HG02938 (cell line): ENCODE results near the gene SRGAP3.
A peak's percentile ranks its signal among the peaks of the same experiment; 100 is the strongest.

Experiments
- ATAC-seq: cut with Tn5 transposase; IDR thresholded peaks from one replicate; pipeline ENCODE4 v1.9.1; 2021; ENCODE audit warnings: mild to moderate bottlenecking, moderate library complexity; ENCODE audit not compliant: unreplicated experiment

Gene SRGAP3

DNA sequence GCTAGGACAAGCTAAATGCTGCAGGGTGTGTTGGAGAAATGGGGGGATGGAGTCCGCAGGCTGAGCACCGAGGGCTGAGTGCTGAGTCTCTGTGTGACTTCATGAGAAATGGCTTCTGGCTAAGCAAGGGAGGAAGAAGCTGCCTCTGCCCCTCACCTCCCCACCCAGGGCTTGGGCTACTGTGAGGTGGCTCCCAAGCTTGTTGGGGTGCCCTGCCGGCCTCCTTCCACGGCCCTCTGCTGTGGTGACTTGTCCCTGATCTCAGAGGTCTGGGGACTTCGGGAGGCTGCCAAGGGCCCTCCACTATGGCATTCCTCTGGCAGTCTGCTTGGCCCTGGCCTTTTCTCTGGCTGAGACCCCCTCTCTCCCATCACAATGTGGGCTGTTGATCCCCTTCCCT is 256.1 kb downstream of the SRGAP3 start:
- ATAC-seq: no peak

DNA sequence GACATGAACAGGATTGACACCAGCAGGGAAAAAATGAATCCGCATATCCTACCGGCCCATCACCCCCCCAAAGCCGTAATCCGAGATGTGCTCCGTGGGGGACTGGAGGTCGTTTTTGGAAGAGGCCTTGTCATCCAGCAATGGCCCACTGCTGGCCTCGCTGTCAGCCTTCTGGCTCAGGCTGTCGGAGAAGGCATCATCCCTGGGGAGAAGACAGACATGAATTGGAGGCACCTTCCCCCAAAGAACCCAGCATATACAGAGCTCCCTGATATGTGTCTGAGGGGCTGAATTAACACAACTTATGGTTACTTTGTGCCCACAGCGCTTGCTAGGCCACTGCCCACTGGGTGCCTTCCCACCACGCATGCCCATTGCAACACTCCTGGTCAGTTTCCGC is 256.6 kb downstream of the SRGAP3 start:
- ATAC-seq: no peak

DNA sequence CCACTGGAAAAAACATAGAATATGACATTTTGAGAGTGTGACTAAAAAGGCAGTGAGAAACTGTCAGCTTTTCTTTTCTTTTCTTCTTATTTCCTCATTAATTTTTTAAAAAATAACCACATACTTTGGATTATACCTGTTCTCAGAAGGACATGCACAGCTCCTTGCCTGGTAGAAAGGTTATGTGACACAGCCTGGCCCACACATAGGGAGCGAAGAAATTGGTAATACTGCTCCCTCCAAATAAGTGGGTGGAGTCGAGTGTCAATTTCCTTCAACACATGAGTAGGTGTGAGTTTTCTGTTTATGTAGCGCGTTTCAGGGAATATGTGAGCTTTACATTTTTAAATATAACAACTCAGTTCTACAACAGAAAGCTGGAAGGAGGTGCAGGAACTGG is 257.2 kb downstream of the SRGAP3 start:
- ATAC-seq: no peak

DNA sequence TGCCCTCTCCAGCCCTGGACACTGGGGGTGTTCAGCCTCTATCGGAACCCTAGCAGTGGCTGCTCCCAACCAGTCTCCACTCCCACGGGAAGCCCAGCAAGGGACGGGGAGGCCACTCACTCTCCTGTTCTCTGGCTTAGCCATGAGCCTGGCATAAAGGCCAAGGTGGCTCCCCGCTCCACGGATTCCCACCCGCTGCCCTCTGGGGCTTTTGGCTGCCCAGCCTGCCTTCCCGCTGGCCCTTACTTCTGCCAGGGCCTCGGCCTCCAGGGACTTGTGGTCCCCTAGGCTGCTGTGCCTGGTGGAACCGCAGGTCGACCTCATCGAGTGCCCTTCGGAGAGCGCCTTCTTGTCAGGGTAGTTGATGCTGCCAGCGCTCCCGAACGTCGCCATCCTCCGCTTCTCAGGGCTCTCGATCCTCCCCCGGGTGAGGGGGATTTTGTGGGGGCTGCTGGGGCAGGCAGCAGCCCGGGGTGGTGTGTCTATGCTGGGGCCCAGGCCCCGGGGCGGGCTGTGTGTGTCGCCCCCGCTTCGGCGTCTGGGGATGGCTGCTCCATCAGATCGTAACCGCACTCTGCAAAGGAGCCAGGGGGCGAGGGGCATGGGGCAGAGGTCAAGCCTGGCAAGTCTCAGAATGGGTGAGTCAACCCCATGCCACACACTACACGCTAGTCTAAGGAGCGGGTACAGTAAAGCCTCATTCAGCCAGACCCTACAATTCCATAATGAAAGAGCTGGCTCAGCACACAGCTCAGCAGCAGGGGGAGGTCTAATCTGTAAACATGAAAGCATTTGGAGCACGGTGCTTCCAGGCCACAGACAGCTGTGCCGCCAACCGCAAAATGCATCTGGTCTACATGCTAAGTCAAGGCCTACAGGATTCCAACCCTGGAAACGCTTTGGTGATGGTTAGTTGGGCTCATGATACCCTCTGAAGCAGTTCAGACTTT is 258.9 kb downstream of the SRGAP3 start:
- ATAC-seq: no peak

GRCh38 chr3:8988791-8989558 is 260.5 kb downstream of the SRGAP3 start:
- no peak for ATAC-seq

DNA sequence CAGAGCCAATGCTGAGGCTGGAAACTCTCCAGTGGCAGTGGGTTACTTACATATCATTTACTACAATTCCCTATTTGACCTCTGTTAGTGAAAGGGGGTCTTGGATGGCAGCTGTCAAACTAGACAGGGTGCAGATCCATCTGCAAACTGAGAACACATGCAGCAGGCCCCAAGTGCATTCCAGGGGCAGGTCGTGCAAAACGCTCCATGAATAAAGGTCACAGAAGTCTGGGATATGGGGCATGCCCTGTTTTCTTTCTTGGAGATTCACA is 261.1 kb downstream of the SRGAP3 start:
- ATAC-seq: no peak

DNA sequence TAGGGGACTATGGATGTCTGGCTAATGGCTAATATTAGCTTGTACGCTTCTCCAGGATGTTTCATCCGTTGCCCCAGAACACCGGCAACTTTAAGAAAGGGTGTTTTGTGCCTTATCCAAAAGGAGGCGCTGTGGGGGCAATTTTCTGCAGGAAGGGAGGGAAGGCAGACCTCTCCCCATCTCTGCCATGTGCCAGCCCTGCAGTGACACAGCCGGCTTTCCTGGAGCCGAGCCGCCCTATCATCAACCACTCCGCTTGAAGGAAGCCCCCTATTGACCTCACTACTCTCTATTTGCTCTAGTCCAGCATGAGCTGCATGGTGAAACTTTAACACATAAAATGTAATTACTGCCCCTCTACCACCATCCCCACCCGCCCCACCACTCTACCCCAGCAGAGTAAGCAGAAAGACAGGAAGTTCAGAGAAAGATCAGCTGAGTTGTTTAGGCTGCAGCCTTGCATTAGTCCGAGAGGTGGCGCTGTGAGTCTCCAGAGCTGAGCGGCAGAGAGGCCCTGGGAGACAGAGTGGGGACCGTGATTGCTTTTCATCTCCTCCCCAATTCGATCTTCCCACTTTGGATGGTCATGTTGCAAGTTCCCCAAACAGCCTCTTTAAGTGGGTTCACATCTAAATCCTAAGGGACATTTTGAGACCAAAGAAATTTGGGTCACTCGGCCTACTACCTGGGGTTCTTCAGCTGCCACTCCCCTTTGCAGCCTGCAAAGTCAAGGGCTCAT is 261.6 kb downstream of the SRGAP3 start:
- ATAC-seq: peak; percentile 77

- ATAC-seq: no peak
These were observed 262.2 kb downstream of the SRGAP3 start for GRCh38 chr3:8987226-8987625.

- no peak for ATAC-seq
These were observed 262.7 kb downstream of the SRGAP3 start for GRCh38 chr3:8986741-8987140.

GRCh38 chr3:8985876-8986275 is 263.6 kb downstream of the SRGAP3 start:
- no peak for ATAC-seq

DNA sequence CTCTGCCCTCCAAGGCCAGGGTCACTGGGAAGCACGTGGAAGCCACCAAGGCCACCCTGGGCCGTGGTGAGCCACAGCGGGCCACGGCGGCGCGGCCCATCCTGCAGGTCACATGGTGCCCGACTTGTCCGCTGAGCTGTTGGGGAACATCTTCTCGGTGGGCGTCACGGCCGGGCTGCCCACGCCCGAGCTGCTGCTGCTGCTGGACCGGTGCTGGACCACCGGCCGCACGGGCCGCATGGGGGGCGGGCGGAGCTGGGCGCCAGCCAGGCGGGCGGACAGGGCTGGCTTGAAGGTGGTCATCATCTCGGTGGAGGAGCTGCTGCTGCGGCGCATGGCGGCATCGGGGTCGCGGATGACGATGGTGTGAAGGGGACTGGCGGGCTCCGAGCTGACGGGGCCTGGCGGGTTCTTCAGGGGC is 264.0 kb downstream of the SRGAP3 start:
- no peak for ATAC-seq

DNA sequence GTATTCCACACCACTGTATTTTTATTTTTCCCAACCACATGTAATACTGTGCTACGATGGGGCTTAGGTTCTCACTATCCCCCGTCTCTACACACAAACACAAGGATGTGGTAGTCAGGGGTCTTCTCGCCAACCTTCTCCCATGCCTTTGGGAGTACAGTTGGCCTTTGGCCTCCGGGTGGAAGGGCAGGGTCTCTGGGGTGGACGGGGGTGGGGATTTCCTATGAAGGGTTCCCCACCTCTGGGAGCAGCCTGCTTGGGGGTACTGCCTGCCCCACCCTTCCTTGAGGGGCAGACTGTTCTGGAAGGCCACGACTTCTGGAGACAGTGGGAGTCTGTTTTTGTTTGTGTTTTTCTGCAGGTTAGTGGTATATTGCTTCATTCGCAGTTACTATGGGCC is 264.9 kb downstream of the SRGAP3 start:
- ATAC-seq: no peak

DNA sequence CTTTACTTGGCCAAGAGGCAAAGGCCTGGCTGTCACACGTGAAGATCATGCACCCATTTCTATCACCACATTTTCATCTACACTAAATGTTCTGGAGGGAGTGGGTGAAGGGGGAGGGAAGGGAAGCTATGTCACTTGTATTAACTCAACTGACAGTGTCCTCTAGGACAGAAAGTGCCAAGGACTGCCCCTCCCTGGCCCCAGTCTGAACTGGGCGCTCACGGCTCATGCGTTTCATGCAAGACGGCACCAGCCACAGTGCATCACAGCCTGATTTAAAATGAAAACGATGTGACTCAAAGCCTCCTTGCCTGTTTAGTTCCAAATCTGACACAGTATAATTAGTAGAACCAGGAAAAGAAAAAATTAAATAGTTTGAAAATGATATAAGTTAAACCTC is 265.4 kb downstream of the SRGAP3 start:
- ATAC-seq: no peak

DNA sequence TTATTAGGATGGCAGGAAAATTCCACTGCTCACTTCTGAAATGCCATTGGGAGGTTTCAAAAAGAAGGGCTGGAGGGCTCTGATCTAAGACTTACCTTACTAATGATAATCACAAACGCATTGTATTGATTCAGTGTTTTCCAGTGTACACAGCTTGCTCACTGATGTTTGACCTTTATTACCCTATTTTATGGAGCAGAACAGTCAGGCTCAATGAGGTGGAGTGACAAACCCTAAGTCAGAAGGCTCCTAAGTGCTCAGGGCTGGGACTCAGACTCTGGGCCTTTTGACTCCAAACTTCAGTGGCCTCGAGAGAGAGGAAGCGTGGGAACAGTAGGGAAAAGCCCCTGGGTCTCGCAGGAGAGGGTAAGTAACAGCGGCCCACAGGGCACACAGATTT is 265.9 kb downstream of the SRGAP3 start:
- ATAC-seq: no peak

- ATAC-seq: no peak
These were observed 266.4 kb downstream of the SRGAP3 start for GRCh38 chr3:8983026-8983425.

DNA sequence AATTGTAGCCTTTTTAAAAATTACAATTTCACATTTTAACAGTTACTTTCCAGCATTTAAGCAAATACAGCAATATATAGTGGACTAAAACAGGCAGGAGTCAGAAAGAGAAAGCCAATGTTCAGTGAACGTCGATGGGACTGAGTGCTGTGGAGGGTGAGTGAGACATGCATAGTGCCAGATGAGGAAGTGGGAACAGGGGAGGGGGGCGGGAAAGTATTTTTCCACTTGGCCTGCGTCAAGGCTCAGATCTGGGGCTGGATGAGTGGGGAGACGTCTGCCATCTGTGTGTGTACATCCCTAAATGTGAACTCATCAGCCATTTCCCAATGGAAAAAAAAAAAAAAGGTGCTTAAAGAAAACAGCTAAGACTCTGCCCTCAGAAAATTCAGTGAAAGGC is 266.9 kb downstream of the SRGAP3 start:
- no peak for ATAC-seq

- ATAC-seq: no peak
These were observed 267.7 kb downstream of the SRGAP3 start for GRCh38 chr3:8981700-8982099.

DNA sequence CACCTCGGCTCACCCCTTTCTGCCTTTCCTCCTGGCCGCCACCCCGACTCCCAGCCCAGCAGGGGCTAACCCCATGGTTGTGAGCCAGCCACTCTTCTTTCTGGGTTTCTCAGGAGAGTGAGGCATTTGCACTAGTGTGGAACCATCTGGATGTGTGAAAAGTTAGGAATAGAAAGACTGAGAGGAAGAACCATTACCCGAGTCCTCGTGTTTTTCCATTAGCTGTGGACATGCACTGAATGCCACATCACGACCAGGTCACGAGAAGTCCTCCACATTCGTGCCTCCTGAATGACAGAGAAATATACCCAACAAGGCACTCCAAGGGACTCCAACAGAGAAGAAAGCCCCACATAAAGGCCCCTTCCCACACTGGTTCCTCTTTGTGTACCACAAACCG is 268.1 kb downstream of the SRGAP3 start:
- ATAC-seq: no peak

- ATAC-seq: no peak
These were observed 268.6 kb downstream of the SRGAP3 start for GRCh38 chr3:8980756-8981257.

- no peak for ATAC-seq
These were observed 270.2 kb downstream of the SRGAP3 start for GRCh38 chr3:8979262-8979661.

- ATAC-seq: no peak
These were observed 270.9 kb downstream of the SRGAP3 start for GRCh38 chr3:8978551-8978950.
